Mononuclear cell (primary cell): Measurements from ENCODE around the gene SLC25A29. TPM values are rescaled to one million over a fixed set of nuclear protein-coding genes. Genes with fewer than 3 reads are reported as not detected.
"Not testable (repeated sequence)": the region's sequence is repeated elsewhere in the genome, so short reads cannot be mapped to it uniquely, and the experiment has no call there.

Source experiments
- H3K27me3 ChIP-seq: 2 replicates; pipeline ENCODE4 v1.6.0; 2011; ENCODE audit warnings: low read length, control low read depth; ENCODE audit not compliant: insufficient read depth
- H3K4me1 ChIP-seq: 2 replicates; pipeline ENCODE4 v1.5.1; 2011; ENCODE audit warnings: mild to moderate bottlenecking, low read length, control low read depth; ENCODE audit not compliant: insufficient read depth
- H3K4me3 ChIP-seq: 2 replicates; pipeline ENCODE4 v1.5.1; 2011; ENCODE audit warnings: mild to moderate bottlenecking, low read length, moderate library complexity
- H3K9me3 ChIP-seq: 2 replicates; pipeline ENCODE4 v1.5.1; 2011; ENCODE audit warnings: low read depth, mild to moderate bottlenecking, control low read depth, low read length
- total RNA-seq: library from RNA; depleted of rRNA; stranded (reverse); fragments of >200 nt; gene quantifications from one replicate; pipeline ENCODE4 v1.2.3, GENCODE V29; 2012

SLC25A29 gene
- total RNA-seq, 1 donor: 9.2 TPM

DNA sequence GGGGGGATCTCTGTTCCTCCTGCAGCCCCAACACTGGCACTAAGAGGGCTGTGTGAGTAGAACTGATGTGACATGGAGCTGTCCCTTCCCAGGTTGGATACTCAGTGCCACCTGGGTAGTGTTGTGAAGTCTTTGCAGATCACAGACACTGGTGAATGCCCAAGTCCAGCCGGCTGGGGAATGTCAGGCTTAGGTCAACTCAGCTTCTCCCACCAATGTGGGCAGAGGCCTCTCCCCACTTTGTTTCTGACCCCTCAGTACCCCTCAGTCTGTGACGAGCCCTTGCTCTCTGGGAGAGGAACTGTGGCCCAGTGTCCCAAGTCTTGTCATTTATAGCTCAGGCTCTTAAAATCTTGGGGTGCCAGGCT lies 11.3 kb downstream of the SLC25A29 start:
- no peaks in the 10 kb centered on the region for H3K27me3 ChIP-seq
- peaks cover 37% of the 10 kb centered on the region for H3K4me1 ChIP-seq
- no peaks in the 10 kb centered on the region for H3K9me3 ChIP-seq
- H3K4me3 ChIP-seq: no peak overlapping the region

DNA sequence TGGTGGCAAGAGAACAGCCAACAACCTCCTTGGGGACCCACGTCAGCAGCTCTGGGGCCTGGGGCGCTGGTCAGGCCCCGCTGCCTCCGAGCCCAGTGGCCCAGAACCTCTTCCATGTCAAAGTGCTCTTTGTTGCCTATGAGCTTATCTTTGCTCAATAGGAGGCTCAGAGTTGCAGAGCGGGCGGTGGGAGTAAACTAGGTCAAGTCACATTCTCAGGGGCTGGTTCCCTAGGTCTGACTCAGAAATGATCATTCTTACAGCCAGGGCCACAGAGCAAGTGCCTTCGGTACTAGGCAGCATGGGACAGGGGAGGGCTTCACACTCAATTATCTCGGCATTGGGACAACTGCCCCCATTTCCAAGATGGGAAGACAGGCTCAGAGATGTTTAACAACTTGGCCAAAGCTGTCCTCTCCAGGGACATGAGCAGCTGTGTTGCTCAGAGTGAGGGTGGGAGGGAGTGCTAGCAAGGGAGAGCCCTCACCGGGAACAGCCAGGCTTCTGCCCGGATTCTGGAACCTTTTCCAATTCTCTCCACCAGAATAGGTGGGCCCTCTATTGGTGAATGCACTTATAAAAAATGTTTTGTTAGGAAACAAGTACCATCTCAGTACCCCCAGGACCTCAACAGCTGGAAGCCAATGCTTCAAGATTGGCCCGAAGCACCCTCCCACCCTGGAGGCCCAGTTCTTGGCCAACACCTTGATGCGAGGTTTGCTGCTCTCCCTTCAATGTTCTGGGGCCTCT lies 11.9 kb downstream of the SLC25A29 start:
- H3K9me3 ChIP-seq: no peaks in the 10 kb centered on the region
- no peaks in the 10 kb centered on the region for H3K27me3 ChIP-seq
- H3K4me3 ChIP-seq: no peak overlapping the region
- peaks cover 38% of the 10 kb centered on the region for H3K4me1 ChIP-seq

DNA sequence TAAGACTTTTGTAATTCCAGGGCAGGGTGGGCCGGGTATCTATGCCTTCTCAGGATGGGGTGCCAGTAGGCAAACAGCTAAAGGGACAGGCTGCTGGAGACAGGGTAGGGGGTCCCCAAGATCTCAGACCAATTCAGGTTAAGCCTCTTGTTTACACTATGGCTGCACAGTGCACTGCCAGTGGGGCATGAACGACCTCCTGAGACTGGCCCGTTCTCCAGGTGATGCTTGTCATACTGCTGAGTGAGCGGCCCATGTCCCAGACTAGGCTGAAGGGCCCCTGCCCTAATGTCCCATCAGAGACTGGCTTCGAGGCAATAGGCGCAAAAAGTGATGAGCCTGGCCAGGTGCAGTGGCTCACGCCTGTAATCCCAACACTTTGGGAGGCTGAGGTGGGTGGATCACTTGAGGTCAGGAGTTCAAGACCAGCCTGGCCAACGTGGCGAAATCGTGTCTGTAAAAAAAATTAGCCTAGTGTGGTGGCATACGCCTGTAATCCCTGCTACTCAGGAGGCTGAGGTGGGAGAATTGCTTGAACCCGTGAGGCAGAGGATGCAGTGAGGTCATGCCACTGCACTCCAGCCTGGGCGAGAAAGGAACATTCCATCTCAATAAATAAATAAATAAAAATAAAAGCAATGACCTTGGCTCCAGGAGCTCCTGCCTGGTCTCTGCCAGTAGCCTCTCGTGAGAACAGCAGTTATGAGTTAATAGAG lies 12.6 kb downstream of the SLC25A29 start:
- H3K4me3 ChIP-seq: no peak overlapping the region
- H3K4me1 ChIP-seq: peaks cover 38% of the 10 kb centered on the region
- no peaks in the 10 kb centered on the region for H3K27me3 ChIP-seq
- no peaks in the 10 kb centered on the region for H3K9me3 ChIP-seq

DNA sequence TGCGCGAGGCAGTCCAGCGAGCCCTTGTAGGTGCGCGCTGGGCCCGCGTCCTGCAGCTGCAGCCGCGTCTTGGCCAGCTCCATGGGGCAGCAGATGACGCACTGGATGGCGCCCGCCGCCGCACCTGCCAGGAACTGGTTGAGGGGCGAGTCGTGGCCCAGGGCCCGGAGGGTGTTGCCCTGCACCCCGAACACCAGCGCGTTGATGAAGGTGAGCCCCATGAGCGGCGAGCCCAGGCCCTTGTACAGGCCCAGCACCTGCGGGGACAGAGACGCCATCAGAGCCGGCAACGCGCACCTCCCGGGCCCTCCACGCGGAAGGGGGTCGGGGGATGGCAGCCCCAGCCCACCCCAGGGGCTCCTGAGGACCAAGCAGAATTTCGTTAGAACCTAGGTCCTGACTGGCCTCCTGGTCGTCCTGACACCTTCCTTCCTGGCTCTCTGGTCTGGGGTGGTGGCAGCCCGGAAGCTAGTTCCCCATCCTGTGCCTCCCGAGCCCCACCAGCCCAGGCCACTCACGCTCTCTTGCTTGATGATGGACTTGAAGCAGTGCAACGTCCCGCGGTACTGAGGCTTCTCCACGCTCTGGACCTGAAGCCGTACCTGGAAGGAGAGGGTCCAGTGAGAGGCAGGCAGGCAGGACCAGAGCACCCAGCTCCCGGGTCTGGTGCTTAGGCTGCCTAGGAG lies 13.3 kb downstream of the SLC25A29 start:
- Histone ChIP-seq H3K4me1 (peaks cover 34% of the 10 kb centered on the region), H3K27me3 (no peaks in the 10 kb centered on the region), H3K9me3 (no peaks in the 10 kb centered on the region), H3K4me3 (no peak overlapping the region)

DNA sequence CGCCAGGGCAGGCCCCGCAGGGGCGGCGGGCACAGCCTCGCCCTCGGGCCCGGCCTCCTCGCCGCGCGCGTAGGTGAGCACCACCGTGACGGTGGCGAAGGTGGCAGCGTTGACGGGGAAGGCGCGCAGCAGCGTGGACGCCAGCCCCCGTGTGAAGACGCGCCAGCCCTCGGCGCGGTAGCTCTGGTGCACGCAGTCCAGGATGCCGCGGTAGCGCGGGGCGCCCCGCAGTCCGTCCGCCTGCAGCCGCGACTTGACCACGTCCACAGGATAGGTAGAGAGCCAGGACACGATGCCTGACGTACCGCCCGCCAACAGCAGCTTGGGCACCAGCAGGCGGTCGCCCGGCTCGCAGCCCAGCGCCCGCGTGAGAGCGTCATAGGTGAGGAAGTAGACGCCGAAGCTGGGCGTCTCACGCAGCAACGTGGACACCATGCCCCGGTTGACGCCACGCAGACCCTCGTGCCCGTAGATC lies 13.9 kb downstream of the SLC25A29 start:
- H3K4me1 ChIP-seq: peaks cover 28% of the 10 kb centered on the region
- no peaks in the 10 kb centered on the region for H3K27me3 ChIP-seq
- H3K4me3 ChIP-seq: no peak overlapping the region
- no peaks in the 10 kb centered on the region for H3K9me3 ChIP-seq

DNA sequence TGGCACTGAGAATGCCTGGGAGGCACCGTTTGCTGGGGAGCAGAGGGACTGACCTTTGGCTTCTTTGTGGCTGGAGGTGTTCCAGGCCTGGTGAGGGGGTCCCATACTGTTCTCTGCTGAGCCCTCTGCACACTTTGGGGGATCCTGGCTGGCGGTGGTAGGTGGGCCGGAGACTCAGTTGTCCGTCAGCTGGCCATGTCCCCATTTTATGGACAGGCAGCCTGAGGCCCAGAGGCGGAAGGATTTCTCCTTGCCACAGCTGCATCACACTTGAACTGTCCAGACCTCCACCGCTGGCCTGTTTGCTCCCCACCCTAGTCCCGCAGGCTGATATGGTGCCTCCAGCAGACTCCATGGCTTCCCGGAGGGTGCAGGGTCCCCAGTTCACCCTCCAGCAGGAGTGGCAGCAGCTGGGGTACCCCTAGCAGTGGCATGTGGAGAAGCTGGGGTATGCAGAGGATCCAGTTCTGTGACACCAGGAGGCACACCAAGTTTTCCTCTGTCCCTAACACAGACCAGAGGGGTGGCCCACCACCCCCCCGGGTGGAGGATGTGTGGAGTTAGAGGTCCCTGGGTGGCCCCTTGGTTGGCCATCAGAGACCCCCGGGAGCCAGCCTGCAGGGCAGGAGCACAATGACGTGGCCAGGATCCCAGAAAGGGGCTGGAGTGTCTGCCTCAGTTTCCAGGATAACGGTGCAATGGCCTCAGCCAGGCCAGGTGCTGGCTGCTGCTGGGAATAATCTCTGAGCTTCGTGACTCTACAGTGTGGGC lies 14.8 kb downstream of the SLC25A29 start:
- Histone ChIP-seq H3K9me3 (no peaks in the 10 kb centered on the region), H3K4me3 (no peak overlapping the region), H3K27me3 (no peaks in the 10 kb centered on the region), H3K4me1 (peaks cover 20% of the 10 kb centered on the region)

DNA sequence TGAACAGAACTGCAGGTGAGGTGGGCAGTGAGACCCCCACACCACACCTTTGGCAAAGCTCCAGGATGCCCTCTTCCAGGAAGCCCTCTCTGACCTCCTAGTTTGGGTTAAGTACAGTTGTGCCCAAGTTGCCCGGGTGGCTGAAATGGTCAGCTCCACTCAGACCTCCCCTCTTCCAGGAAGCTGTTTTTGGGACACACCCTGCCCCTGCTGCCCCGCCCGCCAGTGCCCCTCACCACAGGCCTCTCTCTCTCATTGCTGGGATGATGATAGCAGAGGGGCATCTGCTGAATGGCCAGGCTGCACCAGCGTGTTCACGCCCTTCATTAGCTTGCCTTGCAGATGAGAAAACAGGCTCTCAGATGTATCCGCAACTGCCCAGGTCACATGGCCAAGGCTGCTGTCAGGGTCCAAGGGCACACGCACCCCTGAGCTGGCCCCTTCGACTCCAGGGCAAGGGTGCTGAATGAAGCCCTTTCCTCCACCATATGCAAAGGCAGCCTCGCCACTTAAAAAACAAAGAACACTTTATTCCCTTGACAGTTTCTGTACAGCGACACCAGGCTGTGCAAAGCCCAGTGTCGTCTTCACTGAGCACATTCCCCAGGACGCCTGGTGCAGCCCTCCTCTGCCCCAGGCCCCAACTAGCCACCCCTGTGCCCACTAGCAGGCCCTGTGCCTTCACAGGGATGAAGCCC lies 15.5 kb downstream of the SLC25A29 start:
- Histone ChIP-seq H3K27me3 (no peaks in the 10 kb centered on the region), H3K4me1 (peaks cover 17% of the 10 kb centered on the region), H3K9me3 (no peaks in the 10 kb centered on the region), H3K4me3 (no peak overlapping the region)

DNA sequence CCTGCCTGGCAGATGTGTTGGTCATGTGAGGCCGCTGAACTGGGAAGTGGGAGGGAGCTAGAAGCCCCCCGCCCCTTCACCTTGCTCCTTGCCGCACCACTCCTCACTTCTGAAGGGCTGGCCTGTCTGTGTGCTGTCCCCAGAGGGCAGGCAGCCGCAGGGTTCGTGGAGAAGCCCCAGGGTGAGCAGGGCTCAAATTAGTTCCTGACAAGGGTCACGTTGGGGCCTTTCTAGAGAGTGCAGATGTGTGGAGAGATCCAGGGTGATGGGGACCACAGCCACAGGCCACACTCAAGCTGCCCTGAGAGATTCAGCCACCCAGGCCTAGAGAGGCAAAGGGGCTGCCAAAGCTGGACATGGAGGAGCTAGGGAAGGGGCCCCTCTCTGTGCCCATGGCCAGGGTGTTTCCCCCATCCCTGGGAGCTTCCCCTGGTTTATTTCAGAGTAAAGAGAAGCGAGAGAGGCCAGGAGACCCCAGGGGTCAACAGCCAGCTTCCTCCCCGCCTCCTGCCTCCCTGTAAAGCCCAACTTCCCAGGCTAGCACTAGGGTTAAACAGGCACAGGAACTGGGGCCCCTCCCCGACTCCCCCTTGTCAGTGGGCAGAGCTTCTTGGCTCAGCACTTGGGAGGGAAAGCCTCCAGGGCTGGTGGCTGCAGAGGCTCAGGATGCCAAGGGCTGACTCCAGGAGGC lies 16.2 kb downstream of the SLC25A29 start:
- H3K9me3 ChIP-seq: no peaks in the 10 kb centered on the region

DNA sequence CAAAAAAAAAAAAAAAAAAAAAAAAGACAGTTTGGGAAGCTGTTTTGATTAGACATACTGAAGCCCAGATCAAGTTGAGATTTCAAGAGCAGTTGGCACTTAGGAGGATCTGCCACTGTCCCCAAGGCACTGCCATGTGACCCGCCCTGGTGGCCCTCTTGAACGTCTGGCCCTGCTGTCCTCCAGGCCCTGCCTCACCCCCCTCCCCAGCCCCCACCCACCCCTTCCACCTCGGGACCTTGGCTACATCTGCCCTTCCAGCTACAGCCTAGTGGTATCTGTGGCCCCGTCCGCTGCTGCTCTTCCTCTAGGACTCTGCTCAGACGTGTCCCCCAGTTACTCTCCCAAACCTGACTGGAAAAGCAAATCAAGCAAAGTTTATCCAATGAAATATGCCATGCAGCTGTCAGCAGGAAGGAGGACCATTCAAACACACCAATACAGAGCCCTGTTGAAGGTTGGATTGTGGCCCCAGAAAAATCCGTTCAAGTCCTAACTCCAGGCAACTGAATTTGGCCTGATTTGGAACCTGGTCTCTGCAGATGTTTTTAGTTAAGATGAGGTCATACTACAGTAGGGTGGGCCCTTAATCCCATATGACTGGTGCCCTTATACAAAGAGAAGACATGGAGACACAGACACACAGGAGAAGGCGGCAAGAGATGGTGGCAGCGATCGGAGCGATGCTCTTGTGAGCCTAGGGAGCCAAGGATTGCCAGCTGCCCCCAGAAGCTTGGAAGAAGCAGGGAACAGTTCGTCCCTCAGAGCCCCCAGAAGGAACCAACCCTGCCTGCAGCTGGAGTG lies 17.7 kb downstream of the SLC25A29 start:
- Histone ChIP-seq H3K4me1 (peaks cover 20% of the 10 kb centered on the region), H3K27me3 (no peaks in the 10 kb centered on the region), H3K9me3 (no peaks in the 10 kb centered on the region), H3K4me3 (no peak overlapping the region)

More for the DNA sequence above, 16.2 kb downstream of the SLC25A29 start:
- no peaks in the 10 kb centered on the region for H3K27me3 ChIP-seq
- H3K4me1 ChIP-seq: peaks cover 14% of the 10 kb centered on the region
- no peak overlapping the region for H3K4me3 ChIP-seq

DNA sequence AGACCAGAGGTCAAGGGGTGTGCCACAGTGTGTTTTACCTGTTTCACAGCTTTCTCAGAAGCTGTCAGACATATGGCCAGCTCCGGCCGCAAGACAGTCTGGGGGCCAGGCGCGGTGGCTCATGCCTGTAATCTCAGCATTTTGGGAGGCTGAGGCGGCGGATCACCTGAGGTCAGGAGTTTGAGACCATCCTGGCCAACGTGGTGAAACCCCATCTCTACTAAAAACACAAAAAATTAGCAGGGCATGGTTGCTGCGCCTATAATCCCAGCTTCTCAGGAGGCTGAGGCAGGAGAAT lies 18.3 kb downstream of the SLC25A29 start:
- H3K4me3 ChIP-seq, H3K9me3 ChIP-seq, H3K27me3 ChIP-seq: not testable (repeated sequence)
- peaks cover 20% of the 10 kb centered on the region for H3K4me1 ChIP-seq

DNA sequence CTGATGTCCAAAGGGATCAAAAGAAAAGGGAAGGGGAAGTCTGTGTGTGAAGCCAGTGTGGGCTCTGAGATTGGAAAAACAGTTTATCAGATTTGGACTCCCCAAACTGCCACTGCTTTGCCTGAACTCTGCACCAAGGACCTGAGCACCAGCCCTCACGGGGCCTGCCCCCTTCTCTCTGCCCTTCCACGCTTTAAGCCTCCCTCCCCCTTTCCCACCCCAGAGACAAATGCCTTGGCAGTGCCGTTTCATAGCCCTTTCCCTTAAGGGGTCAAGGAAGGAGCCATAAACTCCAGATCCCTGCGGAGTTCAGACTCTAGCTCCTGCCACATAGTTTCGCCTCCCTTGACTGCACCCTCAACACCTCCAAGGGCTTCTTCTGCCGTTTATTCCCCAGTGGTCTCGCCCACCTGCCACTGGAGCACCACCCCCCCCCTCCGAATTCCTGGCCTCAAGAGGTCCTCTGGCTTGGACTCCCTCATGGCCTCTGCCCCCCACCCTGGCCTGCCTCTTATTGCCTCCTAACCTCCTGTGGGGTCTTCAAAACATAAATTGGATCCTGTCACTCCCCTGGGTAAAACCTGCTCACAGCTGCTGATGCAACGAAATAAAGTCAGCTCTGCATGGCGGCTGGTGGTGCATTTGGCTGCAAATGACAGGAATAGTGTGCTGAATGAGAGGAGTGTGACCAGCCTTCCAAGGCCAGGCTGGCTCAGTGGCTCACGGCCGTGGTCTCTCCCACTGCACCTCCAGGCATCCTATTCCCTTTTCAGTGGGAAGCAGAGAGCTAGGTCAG lies 18.8 kb downstream of the SLC25A29 start:
- Histone ChIP-seq H3K27me3 (no peaks in the 10 kb centered on the region), H3K9me3 (no peaks in the 10 kb centered on the region), H3K4me1 (peaks cover 20% of the 10 kb centered on the region), H3K4me3 (no peak overlapping the region)

DNA sequence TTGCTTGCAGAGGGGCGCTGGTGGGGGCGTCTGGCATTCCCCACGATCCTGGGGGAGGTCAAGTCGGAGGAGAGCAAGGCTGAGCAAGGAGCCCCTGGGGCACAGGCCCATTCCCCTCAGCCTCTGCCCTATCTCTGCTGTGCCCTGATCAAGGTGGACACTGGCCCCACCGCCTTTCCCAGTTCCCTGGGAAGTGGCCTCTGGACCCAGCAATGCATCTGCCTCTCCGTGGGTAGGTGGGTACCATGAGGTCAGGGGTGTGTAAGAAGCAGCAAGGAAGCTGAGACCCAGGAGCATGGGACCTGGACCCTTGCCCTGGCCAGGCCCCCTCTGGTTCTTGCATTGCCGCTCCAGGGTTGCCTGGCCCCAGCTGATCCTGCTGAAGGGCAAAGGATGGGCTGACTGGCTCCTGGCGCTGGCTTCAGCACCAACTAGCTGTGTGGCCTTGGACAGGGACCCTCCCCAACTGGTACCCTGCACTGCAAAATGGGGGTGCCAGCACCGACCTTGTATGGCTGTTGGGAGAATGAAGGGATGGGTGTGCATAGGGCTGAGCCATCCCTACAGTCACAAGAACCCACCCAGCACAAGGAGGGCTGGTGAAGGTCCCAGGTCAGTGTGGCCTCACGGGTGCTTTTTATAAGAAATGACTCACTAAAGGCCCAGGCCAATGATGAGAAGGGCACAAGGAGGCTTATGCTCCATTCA lies 19.6 kb downstream of the SLC25A29 start:
- H3K9me3 ChIP-seq: no peaks in the 10 kb centered on the region

More for the DNA sequence above, 19.6 kb downstream of the SLC25A29 start:
- Histone ChIP-seq H3K4me3 (no peak overlapping the region), H3K27me3 (no peaks in the 10 kb centered on the region), H3K4me1 (peaks cover 20% of the 10 kb centered on the region)
